ENCODE data around the gene LMAN2. TPM values are rescaled to one million over a fixed set of nuclear protein-coding genes. Genes with fewer than 3 reads are reported as not detected.

The LMAN2 gene
- total RNA-seq, 2 donors from 2014 or later = 119 to 128 TPM

DNA sequence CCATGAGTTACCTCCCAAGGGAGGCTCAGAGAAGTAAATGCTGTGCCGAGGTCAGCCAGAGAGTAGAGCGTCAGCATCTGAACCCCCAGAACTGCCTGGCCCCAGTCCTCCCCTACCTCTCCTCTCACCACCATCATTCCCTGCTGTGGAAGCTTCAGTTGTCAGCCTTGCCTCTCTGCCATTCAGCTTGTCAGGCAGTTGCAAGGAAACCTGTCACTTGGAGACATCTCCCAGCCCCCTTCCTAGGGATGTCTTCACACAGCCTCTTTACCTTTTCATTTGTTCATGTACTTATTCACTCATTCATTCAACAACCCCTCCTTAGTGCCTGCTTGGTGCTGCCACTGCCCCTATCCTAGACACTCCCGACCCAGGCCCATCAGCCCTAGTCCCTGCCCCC is 8.4 kb upstream of the LMAN2 start:
- Mint-ChIP-seq H3K9me3 (no peaks in the 10 kb centered on the region), H3K27me3 (ENCODE audit: insufficient read depth) (peaks cover 56% of the 10 kb centered on the region), H3K36me3 (ENCODE audit: low read depth) (no peaks in the 10 kb centered on the region), H3K4me3 (no peak overlapping the region), H3K27ac (no peak overlapping the region), H3K4me1 (peaks cover 7% of the 10 kb centered on the region)
- H3K9ac ChIP-seq (ENCODE audit: extremely low read depth, low read length, poor library complexity, severe bottlenecking) = no peak overlapping the region
- H3K9me3 ChIP-seq (ENCODE audit: control insufficient read depth, low read length) = no peaks in the 10 kb centered on the region
- no peaks in the 10 kb centered on the region for H3K36me3 ChIP-seq (ENCODE audit: control insufficient read depth, insufficient read depth, low read length)
- TF ChIP-seq, protein P1, sequence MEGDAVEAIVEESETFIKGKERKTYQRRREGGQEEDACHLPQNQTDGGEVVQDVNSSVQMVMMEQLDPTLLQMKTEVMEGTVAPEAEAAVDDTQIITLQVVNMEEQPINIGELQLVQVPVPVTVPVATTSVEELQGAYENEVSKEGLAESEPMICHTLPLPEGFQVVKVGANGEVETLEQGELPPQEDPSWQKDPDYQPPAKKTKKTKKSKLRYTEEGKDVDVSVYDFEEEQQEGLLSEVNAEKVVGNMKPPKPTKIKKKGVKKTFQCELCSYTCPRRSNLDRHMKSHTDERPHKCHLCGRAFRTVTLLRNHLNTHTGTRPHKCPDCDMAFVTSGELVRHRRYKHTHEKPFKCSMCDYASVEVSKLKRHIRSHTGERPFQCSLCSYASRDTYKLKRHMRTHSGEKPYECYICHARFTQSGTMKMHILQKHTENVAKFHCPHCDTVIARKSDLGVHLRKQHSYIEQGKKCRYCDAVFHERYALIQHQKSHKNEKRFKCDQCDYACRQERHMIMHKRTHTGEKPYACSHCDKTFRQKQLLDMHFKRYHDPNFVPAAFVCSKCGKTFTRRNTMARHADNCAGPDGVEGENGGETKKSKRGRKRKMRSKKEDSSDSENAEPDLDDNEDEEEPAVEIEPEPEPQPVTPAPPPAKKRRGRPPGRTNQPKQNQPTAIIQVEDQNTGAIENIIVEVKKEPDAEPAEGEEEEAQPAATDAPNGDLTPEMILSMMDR (conservative IDR thresholded peaks at IDR 0.05) = no peak
- no peak for DNase-seq
- 87% methylated on average over 3 of the region's 3 CpGs; no CpG with 5 or more reads in 1 of the 2 experiments for WGBS, 2 experiments (ENCODE audit: insufficient coverage in 1 of 2, insufficient read length in 1 of 2)
- H3K4me1 ChIP-seq (ENCODE audit: control insufficient read depth, insufficient read depth, low read length) = no peaks in the 10 kb centered on the region
- H3K27me3 ChIP-seq (ENCODE audit: control insufficient read depth, insufficient read depth, low read length, poor library complexity, severe bottlenecking) = peaks cover 29% of the 10 kb centered on the region
- H3K4me3 ChIP-seq (ENCODE audit: low read length) = no peak overlapping the region
- no peak overlapping the region for H3K27ac ChIP-seq (ENCODE audit: low read depth, low read length)

- Mint-ChIP-seq H3K4me3 (no peak overlapping the region), H3K9me3 (no peaks in the 10 kb centered on the region), H3K27ac (no peak overlapping the region), H3K4me1 (peaks cover 6% of the 10 kb centered on the region), H3K36me3 (ENCODE audit: low read depth) (no peaks in the 10 kb centered on the region), H3K27me3 (ENCODE audit: insufficient read depth) (peaks cover 59% of the 10 kb centered on the region)
- peaks cover 29% of the 10 kb centered on the region for H3K27me3 ChIP-seq (ENCODE audit: control insufficient read depth, insufficient read depth, low read length, poor library complexity, severe bottlenecking)
- DNase-seq = no peak
- H3K4me1 ChIP-seq (ENCODE audit: control insufficient read depth, insufficient read depth, low read length) = no peaks in the 10 kb centered on the region
- TF ChIP-seq, protein P1 (conservative IDR thresholded peaks at IDR 0.05) = no peak
- H3K9ac ChIP-seq (ENCODE audit: extremely low read depth, low read length, poor library complexity, severe bottlenecking) = no peak overlapping the region
- no peak overlapping the region for H3K4me3 ChIP-seq (ENCODE audit: low read length)
- 72 to 90% methylated on average over 2 to 6 of the region's 6 CpGs for WGBS, 2 experiments (ENCODE audit: insufficient coverage in 1 of 2, insufficient read length in 1 of 2)
- no peak overlapping the region for H3K27ac ChIP-seq (ENCODE audit: low read depth, low read length)
- no peaks in the 10 kb centered on the region for H3K36me3 ChIP-seq (ENCODE audit: control insufficient read depth, insufficient read depth, low read length)
- no peaks in the 10 kb centered on the region for H3K9me3 ChIP-seq (ENCODE audit: control insufficient read depth, low read length)
Measured at GRCh38 chr5:177359451-177359851, 8.0 kb upstream of the LMAN2 start.

DNA sequence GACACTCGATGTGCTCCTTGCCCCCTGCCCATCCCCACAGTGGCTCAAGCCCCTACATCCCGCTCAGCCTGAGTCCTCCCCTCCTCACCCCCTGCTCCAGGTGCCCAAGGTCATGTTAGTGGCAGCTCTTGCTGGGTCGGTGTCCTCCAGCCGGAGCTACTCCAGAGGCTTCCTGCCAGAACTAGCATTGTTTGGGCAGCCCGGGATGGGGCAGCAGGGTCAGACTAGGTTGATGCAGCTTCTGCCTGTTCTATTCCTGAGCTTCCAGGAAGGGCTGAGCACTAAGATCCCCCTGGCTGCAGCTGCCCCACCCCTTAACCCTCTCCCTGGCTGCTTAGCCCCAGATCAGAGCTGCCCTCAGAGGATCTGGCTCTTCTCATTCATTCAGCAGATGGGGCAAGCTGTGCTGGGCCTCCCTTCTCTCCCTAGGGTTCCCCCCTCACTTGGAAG is 6.9 kb upstream of the LMAN2 start:
- Mint-ChIP-seq H3K4me3 (no peak overlapping the region), H3K9me3 (no peaks in the 10 kb centered on the region), H3K27ac (no peak overlapping the region), H3K4me1 (peaks cover 5% of the 10 kb centered on the region), H3K27me3 (ENCODE audit: insufficient read depth) (peaks cover 65% of the 10 kb centered on the region), H3K36me3 (ENCODE audit: low read depth) (no peaks in the 10 kb centered on the region)
- TF ChIP-seq, protein P1 (conservative IDR thresholded peaks at IDR 0.05) = no peak
- DNase-seq = no peak
- no peaks in the 10 kb centered on the region for H3K36me3 ChIP-seq (ENCODE audit: control insufficient read depth, insufficient read depth, low read length)
- no peak overlapping the region for H3K27ac ChIP-seq (ENCODE audit: low read depth, low read length)
- H3K27me3 ChIP-seq (ENCODE audit: control insufficient read depth, insufficient read depth, low read length, poor library complexity, severe bottlenecking) = peaks cover 29% of the 10 kb centered on the region
- no peak overlapping the region for H3K9ac ChIP-seq (ENCODE audit: extremely low read depth, low read length, poor library complexity, severe bottlenecking)
- WGBS, 2 experiments (ENCODE audit: insufficient coverage in 1 of 2, insufficient read length in 1 of 2) = 86 to 100% methylated on average over 2 to 5 of the region's 5 CpGs
- H3K4me3 ChIP-seq (ENCODE audit: low read length) = no peak overlapping the region
- no peaks in the 10 kb centered on the region for H3K4me1 ChIP-seq (ENCODE audit: control insufficient read depth, insufficient read depth, low read length)
- no peaks in the 10 kb centered on the region for H3K9me3 ChIP-seq (ENCODE audit: control insufficient read depth, low read length)

All from endodermal cell (in vitro differentiated cells).